Gastrocnemius medialis (tissue), 4 donors: ENCODE data around the gene ELOVL3. TPM values are rescaled to one million over a fixed set of nuclear protein-coding genes. Genes with fewer than 3 reads are reported as not detected.
A peak's percentile ranks its signal among the peaks of the same experiment; 100 is the strongest.

ENCODE experiments used
- ATAC-seq, 2 donors: fragments of 150-250 bp; one replicate each; pipeline ENCODE4 v1.9.1; 2016
- DNase-seq, 2 donors: peaks; one replicate each; pipeline ENCODE4 v3.0.0-alpha.2; 2019
- H3K27ac ChIP-seq, 4 donors: fragments of 200-600 bp; sonication (generic); 1 replicate in 1 of 4; 2 replicates in 3 of 4; pipeline ENCODE4 v1.5.1; 2016 to 2018; ENCODE audit warnings: mild to moderate bottlenecking in 2 of 4, moderate library complexity in 1 of 4
- H3K27me3 ChIP-seq, 3 donors: fragments of 200-600 bp; sonication (generic) in 2 of 3; 1 replicate in 1 of 3; 2 replicates in 2 of 3; pipeline versions ENCODE4 v1.5.1 to v1.6.0; 2016 to 2019; ENCODE audit warnings: mild to moderate bottlenecking in 1 of 3, moderate library complexity in 1 of 3
- H3K36me3 ChIP-seq, 2 donors: fragments of 200-600 bp; sonication (generic) in 1 of 2; one replicate each; pipeline ENCODE4 v1.5.1; 2017 to 2018
- H3K4me1 ChIP-seq, 2 donors: fragments of 200-600 bp; sonication (generic) in 1 of 2; one replicate each; pipeline ENCODE4 v1.5.1; 2016 to 2017; ENCODE audit warnings: mild to moderate bottlenecking in 2 of 2
- H3K4me3 ChIP-seq, 4 donors: fragments of 200-600 bp; sonication (generic) in 3 of 4; 1 replicate in 1 of 4; 2 replicates in 3 of 4; pipeline ENCODE4 v1.5.1; 2016 to 2019; ENCODE audit warnings: mild to moderate bottlenecking in 2 of 4
- H3K9me3 ChIP-seq, 3 donors: fragments of 200-600 bp; sonication (generic) in 2 of 3; 1 replicate in 1 of 3; 2 replicates in 2 of 3; pipeline ENCODE4 v1.5.1; 2016 to 2019
- CTCF ChIP-seq, 5 experiments: fragments of 450-650 bp in 3 of 5; fragments of 200-600 bp in 2 of 5; sonication (generic) in 2 of 5; IDR thresholded peaks in 4 of 5; conservative IDR thresholded peaks in 1 of 5; 1 replicate in 4 of 5; 2 replicates in 1 of 5; pipeline ENCODE4 v1.5.1; 2016 to 2019; ENCODE audit warnings: antibody characterized with exemption in 5 of 5, mild to moderate bottlenecking in 3 of 5, moderate library complexity in 3 of 5
- POLR2A ChIP-seq, 2 donors: fragments of 450-650 bp; IDR thresholded peaks; one replicate each; pipeline ENCODE4 v1.6.1; 2017; ENCODE audit warnings: antibody characterized with exemption in 2 of 2, mild to moderate bottlenecking in 2 of 2, moderate library complexity in 2 of 2
- in situ Hi-C, 4 donors: fragments of 200-750 bp; cut with MboI; loops; one replicate each; pipeline versions ENCODE4 v1.15.0 to v1.8.0; 2017; ENCODE audit warnings: low sequenced_read_pairs in 4 of 4
- intact Hi-C: fragments of 100-400 bp; cut with DNase I; formaldehyde crosslinking; loops from one replicate; pipeline ENCODE4 v1.15.1; 2023; ENCODE audit warnings: low total_unique reads
- total RNA-seq, 4 donors: library from RNA; depleted of rRNA; stranded (reverse); fragments of >200 nt; gene quantifications; one replicate each; pipeline versions ENCODE4 v1.1.0 to v1.2.3, GENCODE V29; 2016

The ELOVL3 gene
- total RNA-seq, 4 donors from 2014 or later = 0.51 TPM; not detected in 3

DNA sequence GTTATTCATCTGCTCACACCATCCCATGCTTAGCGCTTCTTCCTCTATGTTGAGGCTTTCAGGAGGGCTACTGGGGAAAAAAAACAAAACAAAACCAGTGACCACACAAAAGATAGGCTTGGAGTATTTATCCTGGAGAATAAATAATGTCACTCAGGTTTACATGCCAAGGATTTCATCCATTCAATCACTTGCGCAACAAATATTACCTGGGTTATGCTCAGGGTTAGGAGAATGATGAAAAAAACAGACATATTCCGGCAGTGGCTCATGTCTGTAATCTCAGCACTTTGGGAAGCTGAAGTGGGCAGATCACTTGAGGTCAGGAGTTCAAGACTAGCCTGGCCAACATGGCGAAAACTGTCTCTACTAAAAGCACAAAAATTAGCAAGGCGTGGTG, 3.3 kb upstream of the ELOVL3 start:
- Histone ChIP-seq H3K4me3 (no peak overlapping the region), H3K27ac (no peak overlapping the region), H3K4me1 (peaks cover 13 to 24% of the 10 kb centered on the region in 2 donors), H3K36me3 (no peaks in the 10 kb centered on the region), H3K9me3 (no peaks in the 10 kb centered on the region), H3K27me3 (no peaks in the 10 kb centered on the region)
- no peak for TF ChIP-seq POLR2A (IDR thresholded peaks at IDR 0.05)
- TF ChIP-seq CTCF (IDR thresholded peaks at IDR 0.05 in 4 of 5, conservative IDR thresholded peaks at IDR 0.05 in 1 of 5) = no peak
- DNase-seq = no peak
- no peak for ATAC-seq
- intact Hi-C loops = no loop called here
- in situ Hi-C loops = loop anchor here in 2 of 4 donors (10.0 to 25.0 kb wide), 2 partner anchors 58 to 340 kb away; no protein-coding TSS in a partner anchor

GRCh38 chr10:102226542-102226870, 407 bp downstream of the ELOVL3 start:
- in situ Hi-C loops = loop anchor here (5.0 to 10.0 kb wide), 2 partner anchors 62 to 121 kb away; no protein-coding TSS in a partner anchor

DNA sequence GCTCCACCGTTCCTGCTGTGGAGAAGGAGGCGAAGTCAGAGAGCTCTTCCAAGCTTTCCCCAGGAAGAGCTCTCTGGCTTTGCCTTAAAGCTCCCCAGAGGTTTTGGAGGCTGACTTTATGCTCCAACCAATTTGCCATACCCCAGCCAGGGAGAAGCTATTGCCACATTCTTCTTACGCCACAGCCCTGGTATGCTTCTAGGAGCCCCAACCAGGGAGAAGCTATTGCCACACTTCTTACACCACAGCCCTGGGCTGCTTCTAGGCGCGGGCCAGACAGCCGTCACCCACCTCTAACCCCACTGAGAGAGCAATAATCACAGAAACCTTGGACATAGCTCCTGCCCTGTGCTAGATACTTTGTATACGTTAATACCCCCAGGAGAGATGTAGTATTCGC, 951 bp downstream of the ELOVL3 start:
- DNase-seq = peak in 1 of 2 donors; percentile 69

More at GRCh38 chr10:102226542-102226870, 407 bp downstream of the ELOVL3 start:
- no peaks in the 10 kb centered on the region for H3K9me3 ChIP-seq
- H3K36me3 ChIP-seq = no peaks in the 10 kb centered on the region
- no peak for TF ChIP-seq POLR2A (IDR thresholded peaks at IDR 0.05)
- TF ChIP-seq CTCF (IDR thresholded peaks at IDR 0.05 in 4 of 5, conservative IDR thresholded peaks at IDR 0.05 in 1 of 5) = no peak
- H3K4me1 ChIP-seq = peaks cover 24 to 29% of the 10 kb centered on the region in 2 donors
- ATAC-seq = no peak
- peaks cover 0 to 4% (median 0%) of the 10 kb centered on the region in 3 donors for H3K27me3 ChIP-seq
- H3K27ac ChIP-seq = peak overlapping the region in 3 of 4 donors; percentile 78 to 82 (median 80)
- peak overlapping the region; percentile 27 to 55 (median 42) for H3K4me3 ChIP-seq
- DNase-seq = no peak
- intact Hi-C loops = loop anchor here (2.0 kb wide), 1 partner anchor 58 kb away; no protein-coding TSS in a partner anchor

DNA sequence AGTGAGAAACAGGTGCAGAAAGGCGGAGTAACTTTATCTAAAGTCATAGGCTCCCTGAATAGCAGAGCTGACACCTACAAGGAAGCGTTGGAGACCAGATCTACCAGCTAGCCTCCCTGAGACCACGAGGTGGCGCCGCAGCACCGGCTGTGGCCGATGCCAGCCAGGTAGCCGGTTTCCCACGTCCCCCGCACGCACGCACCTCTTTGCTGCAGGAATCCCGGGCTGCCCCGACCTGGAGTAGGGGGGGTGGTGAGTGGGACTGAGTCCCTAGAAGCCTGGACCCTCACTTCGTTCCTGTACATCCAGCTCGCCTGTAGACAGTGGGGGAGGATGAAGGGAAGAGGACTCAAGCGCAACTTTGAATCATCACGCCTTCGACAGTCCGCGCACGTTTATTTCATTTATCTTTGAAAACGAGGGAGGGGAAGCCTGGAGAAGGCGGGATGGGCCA, 3.7 kb downstream of the ELOVL3 start:
- TF ChIP-seq POLR2A (IDR thresholded peaks at IDR 0.05) = no peak
- TF ChIP-seq CTCF (IDR thresholded peaks at IDR 0.05 in 4 of 5, conservative IDR thresholded peaks at IDR 0.05 in 1 of 5) = peak; percentile 97 to 99 (median 97)
- Histone ChIP-seq H3K27me3 (peaks cover 0 to 4% (median 0%) of the 10 kb centered on the region in 3 donors), H3K4me1 (peaks cover 36 to 42% of the 10 kb centered on the region in 2 donors), H3K4me3 (peak overlapping the region; percentile 41 to 58 (median 52)), H3K9me3 (no peaks in the 10 kb centered on the region), H3K36me3 (no peaks in the 10 kb centered on the region), H3K27ac (peak overlapping the region; percentile 62 to 72 (median 70))
- ATAC-seq (peak; percentile 55 to 64), DNase-seq (peak; percentile 61 to 81)
- in situ Hi-C loops (loop anchor here (5.0 to 10.0 kb wide), 2 partner anchors 65 to 117 kb away; no protein-coding TSS in a partner anchor), intact Hi-C loops (loop anchor here (1.0 kb wide), 3 partner anchors 117 to 164 kb away; no protein-coding TSS in a partner anchor)

More for the DNA sequence above, 951 bp downstream of the ELOVL3 start:
- no peak for TF ChIP-seq POLR2A (IDR thresholded peaks at IDR 0.05)
- no peak for TF ChIP-seq CTCF (IDR thresholded peaks at IDR 0.05 in 4 of 5, conservative IDR thresholded peaks at IDR 0.05 in 1 of 5)
- Histone ChIP-seq H3K4me1 (peaks cover 24 to 34% of the 10 kb centered on the region in 2 donors), H3K4me3 (no peak overlapping the region), H3K27ac (no peak overlapping the region), H3K27me3 (peaks cover 0 to 4% (median 0%) of the 10 kb centered on the region in 3 donors), H3K9me3 (no peaks in the 10 kb centered on the region), H3K36me3 (no peaks in the 10 kb centered on the region)
- in situ Hi-C loops = loop anchor here (5.0 to 10.0 kb wide), 2 partner anchors 62 to 120 kb away; no protein-coding TSS in a partner anchor
- intact Hi-C loops = loop anchor here (2.0 kb wide), 1 partner anchor 58 kb away; no protein-coding TSS in a partner anchor
- ATAC-seq = peak; percentile 8 to 36
